Stimulated activated CD8-positive, alpha-beta memory T cell treated with anti-CD3 and anti-CD28 coated beads, Interleukin-12 subunit alpha, Interleukin-12 subunit beta, amount 100 ng/mL, for 24 hours (primary cell): ENCODE measurements around the gene ZBTB40.

ENCODE experiments used
- DNase-seq: peaks from one replicate; pipeline ENCODE4 v3.0.0-alpha.2; 2020; ENCODE audit errors: extremely low read depth

Gene ZBTB40

GRCh38 chr1:22471610-22472009 lies 20.0 kb downstream of the ZBTB40 start:
- no peak for DNase-seq

GRCh38 chr1:22472596-22472995 lies 20.9 kb downstream of the ZBTB40 start:
- no peak for DNase-seq

GRCh38 chr1:22473952-22474351 lies 22.3 kb downstream of the ZBTB40 start:
- DNase-seq: no peak

- no peak for DNase-seq
Measured at GRCh38 chr1:22476566-22476965, 24.9 kb downstream of the ZBTB40 start.

GRCh38 chr1:22483121-22483520 lies 31.5 kb downstream of the ZBTB40 start:
- DNase-seq: no peak

- DNase-seq: no peak
Measured at GRCh38 chr1:22484706-22485345, 33.2 kb downstream of the ZBTB40 start.

- DNase-seq: no peak
Measured at GRCh38 chr1:22485431-22485830, 33.8 kb downstream of the ZBTB40 start.

GRCh38 chr1:22487781-22488180 lies 36.1 kb downstream of the ZBTB40 start:
- no peak for DNase-seq

GRCh38 chr1:22488319-22488718 lies 36.7 kb downstream of the ZBTB40 start:
- no peak for DNase-seq

GRCh38 chr1:22489278-22489677 lies 37.6 kb downstream of the ZBTB40 start:
- DNase-seq: no peak

- no peak for DNase-seq
Measured at GRCh38 chr1:22489823-22490222, 38.2 kb downstream of the ZBTB40 start.

GRCh38 chr1:22490309-22490708 lies 38.7 kb downstream of the ZBTB40 start:
- no peak for DNase-seq

GRCh38 chr1:22491995-22492715 lies 40.5 kb downstream of the ZBTB40 start:
- DNase-seq: no peak

- DNase-seq: no peak
Measured at GRCh38 chr1:22494144-22494543, 42.5 kb downstream of the ZBTB40 start.

- no peak for DNase-seq
Measured at GRCh38 chr1:22494943-22495579, 43.4 kb downstream of the ZBTB40 start.

- DNase-seq: no peak
Measured at GRCh38 chr1:22496536-22497160, 45.0 kb downstream of the ZBTB40 start.

GRCh38 chr1:22498463-22498862 lies 46.8 kb downstream of the ZBTB40 start:
- DNase-seq: no peak

GRCh38 chr1:22500058-22500457 lies 48.4 kb downstream of the ZBTB40 start:
- DNase-seq: no peak

- DNase-seq: no peak
Measured at GRCh38 chr1:22500471-22500870, 48.8 kb downstream of the ZBTB40 start.

GRCh38 chr1:22502202-22502601 lies 50.6 kb downstream of the ZBTB40 start:
- DNase-seq: no peak

GRCh38 chr1:22503721-22504410 lies 52.2 kb downstream of the ZBTB40 start:
- DNase-seq: no peak

GRCh38 chr1:22506130-22506692 lies 54.6 kb downstream of the ZBTB40 start:
- no peak for DNase-seq
